ENCODE measurements around the gene SMIM24.

GRCh38 chr19:3505598-3506383, 25.5 kb upstream of the SMIM24 start, which contains the start of gene FZR1:
- TF ChIP-seq POLR2A (IDR thresholded peaks at IDR 0.05; ENCODE audit: low read length) (peak; percentile 87), GATA1 (IDR thresholded peaks at IDR 0.05; ENCODE audit: low read depth, low read length) (no peak)

Data from erythroblast (primary cell).